Trophoblast cell (in vitro differentiated cells and primary cell): ENCODE measurements around the gene MXI1. TPM values are rescaled to one million over a fixed set of nuclear protein-coding genes. Genes with fewer than 3 reads are reported as not detected.

Experiments
- DNase-seq, 2 donors: peaks; one replicate each; pipeline ENCODE4 v3.0.0-alpha.2; 2016
- H2AFZ ChIP-seq: 2 replicates; pipeline ENCODE4 v1.6.1; 2013; ENCODE audit warnings: low read length, moderate library complexity, mild to moderate bottlenecking; ENCODE audit not compliant: insufficient read depth, poor library complexity
- H2AK5ac ChIP-seq: 2 replicates; pipeline ENCODE4 v1.6.1; 2013; ENCODE audit warnings: mild to moderate bottlenecking, low read length
- H2BK120ac ChIP-seq: 2 replicates; pipeline ENCODE4 v1.6.1; 2013; ENCODE audit warnings: low read length, mild to moderate bottlenecking, moderate library complexity; ENCODE audit not compliant: insufficient read depth, poor library complexity
- H2BK12ac ChIP-seq: 2 replicates; pipeline ENCODE4 v1.6.1; 2013; ENCODE audit warnings: mild to moderate bottlenecking, low read length, moderate library complexity
- H2BK5ac ChIP-seq: 2 replicates; pipeline ENCODE4 v1.6.1; 2013; ENCODE audit warnings: low read length, low read depth, moderate library complexity, mild to moderate bottlenecking; ENCODE audit not compliant: poor library complexity
- H3K14ac ChIP-seq: 2 replicates; pipeline ENCODE4 v1.6.1; 2013; ENCODE audit warnings: mild to moderate bottlenecking, low read length
- H3K18ac ChIP-seq: 2 replicates; pipeline ENCODE4 v1.6.1; 2013; ENCODE audit warnings: mild to moderate bottlenecking, low read length
- H3K23ac ChIP-seq: 2 replicates; pipeline ENCODE4 v1.6.1; 2013; ENCODE audit warnings: low read length
- H3K27ac ChIP-seq: 2 replicates; pipeline ENCODE4 v1.5.1; 2013; ENCODE audit warnings: low read depth, mild to moderate bottlenecking, inconsistent platforms, low read length, moderate library complexity
- H3K27me3 ChIP-seq: 2 replicates; pipeline ENCODE4 v1.6.1; 2013; ENCODE audit warnings: inconsistent platforms, mild to moderate bottlenecking, low read length, moderate library complexity; ENCODE audit not compliant: insufficient read depth
- H3K36me3 ChIP-seq, 2 experiments: 1 replicate in 1 of 2; 2 replicates in 1 of 2; pipeline ENCODE4 v1.6.1; 2013; ENCODE audit warnings: low read length in 2 of 2, mild to moderate bottlenecking in 2 of 2, moderate library complexity in 1 of 2; ENCODE audit not compliant: insufficient read depth in 2 of 2, control insufficient read depth in 1 of 2
- H3K4ac ChIP-seq: 2 replicates; pipeline ENCODE4 v1.6.1; 2013; ENCODE audit warnings: low read depth, mild to moderate bottlenecking, low read length, moderate library complexity
- H3K4me1 ChIP-seq, 2 experiments: 1 replicate in 1 of 2; 2 replicates in 1 of 2; pipeline ENCODE4 v1.6.1; 2013; ENCODE audit warnings: low read length in 2 of 2, mild to moderate bottlenecking in 2 of 2, moderate library complexity in 1 of 2; ENCODE audit not compliant: insufficient read depth in 2 of 2, control insufficient read depth in 1 of 2
- H3K4me2 ChIP-seq: 2 replicates; pipeline ENCODE4 v1.6.1; 2013; ENCODE audit warnings: inconsistent platforms, mild to moderate bottlenecking, low read length, moderate library complexity
- H3K4me3 ChIP-seq: 2 replicates; pipeline ENCODE4 v1.5.1; 2013; ENCODE audit warnings: mild to moderate bottlenecking, low read depth, low read length, inconsistent platforms
- H3K79me1 ChIP-seq: one replicate; pipeline ENCODE4 v1.6.1; 2013; ENCODE audit warnings: low read length
- H3K79me2 ChIP-seq: 2 replicates; pipeline ENCODE4 v1.6.1; 2013; ENCODE audit warnings: low read length, mild to moderate bottlenecking; ENCODE audit not compliant: control insufficient read depth, insufficient read depth, poor library complexity
- H3K9ac ChIP-seq: 2 replicates; pipeline ENCODE4 v1.6.1; 2013; ENCODE audit warnings: mild to moderate bottlenecking, low read length
- H3K9me3 ChIP-seq: 2 replicates; pipeline ENCODE4 v1.6.1; 2013; ENCODE audit warnings: low read depth, mild to moderate bottlenecking, control low read depth, inconsistent platforms, low read length; ENCODE audit not compliant: insufficient read depth
- H4K12ac ChIP-seq: 2 replicates; pipeline ENCODE4 v1.6.1; 2013; ENCODE audit warnings: low read depth, mild to moderate bottlenecking, low read length, moderate library complexity
- H4K8ac ChIP-seq: 2 replicates; pipeline ENCODE4 v1.6.1; 2013; ENCODE audit warnings: low read depth, mild to moderate bottlenecking, low read length, moderate library complexity
- H4K91ac ChIP-seq: one replicate; pipeline ENCODE4 v1.6.1; 2013; ENCODE audit warnings: low read depth, mild to moderate bottlenecking, low read length, moderate library complexity
- WGBS: extraction: QIAGEN DNeasy Blood & Tissue Kit; methylation state at CpG from one replicate; pipeline ENCODE4 v1.1.7; 2013; ENCODE audit warnings: missing lambda C conversion rate; ENCODE audit not compliant: insufficient read length, insufficient coverage; ENCODE audit errors: extremely low coverage; 5-methylcytosine and 5-hydroxymethylcytosine counted together
- polyA plus RNA-seq: library from polyadenylated mRNA; stranded (reverse); fragments of 200-250 nt; gene quantifications from 2 replicates; pipeline ENCODE4 v1.2.3, GENCODE V29; 2013

MXI1 gene
- 8.3 and 8.9 TPM in 2 replicates for polyA plus RNA-seq

- Histone ChIP-seq H3K4ac (no peak within 1 kb of the TSS), H3K23ac (no peak within 1 kb of the TSS), H3K27me3 (no peaks in the 10 kb centered on the region), H3K4me1 (peaks cover 0 to 7% of the 10 kb centered on the region in 2 experiments), H2BK12ac (no peak within 1 kb of the TSS), H4K8ac (peak within 1 kb of the TSS; percentile 17), H3K18ac (peak within 1 kb of the TSS; percentile 41), H2BK5ac (no peak within 1 kb of the TSS), H2AFZ (peak within 1 kb of the TSS; percentile 19), H3K9me3 (no peaks in the 10 kb centered on the region), H3K4me2 (peak within 1 kb of the TSS; percentile 100), H3K27ac (no peak within 1 kb of the TSS), H3K4me3 (peak within 1 kb of the TSS; percentile 74), H4K91ac (no peak within 1 kb of the TSS), H4K12ac (peak within 1 kb of the TSS; percentile 22), H3K9ac (no peak within 1 kb of the TSS), H2AK5ac (no peak within 1 kb of the TSS), H3K79me2 (no peaks in the 10 kb centered on the region), H3K79me1 (peaks cover 2% of the 10 kb centered on the region), H3K14ac (peak within 1 kb of the TSS; percentile 28), H3K36me3 (no peaks in the 10 kb centered on the region), H2BK120ac (no peak within 1 kb of the TSS)
- DNase-seq, result peak; percentile 77 to 83
- no CpG with 5 or more reads among the region's 37 CpGs for WGBS
Observed at GRCh38 chr10:110207011-110207804, at the start of gene MXI1. Gene MXI1 (plus strand): TSS chr10:110207605. CDS start chr10:110207809, 204 bp downstream.

- no peaks in the 10 kb centered on the region for H3K9me3 ChIP-seq
- H3K23ac ChIP-seq, result no peak overlapping the region
Observed at GRCh38 chr10:110158051-110159005, 49.1 kb upstream of the MXI1 start.

DNA sequence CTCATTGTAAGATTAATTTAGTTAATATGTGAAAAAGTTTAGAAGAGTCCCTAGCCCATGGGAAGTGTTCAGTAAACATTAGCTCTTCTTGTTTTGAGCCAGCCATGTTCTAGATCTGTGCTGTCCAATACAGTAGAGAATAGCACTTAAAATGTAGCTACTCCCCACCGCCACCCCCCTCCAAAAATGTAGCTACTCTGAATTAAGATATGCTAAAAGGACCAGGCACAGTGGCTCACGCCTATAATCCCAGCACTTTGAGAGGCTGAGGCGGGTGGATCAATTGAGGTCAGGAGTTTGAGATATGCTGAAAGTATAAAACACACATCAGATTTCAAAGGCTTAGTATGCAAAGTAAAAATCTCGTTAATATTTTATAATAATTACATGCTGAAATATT is 47.3 kb upstream of the MXI1 start:
- no peak overlapping the region for H3K27ac ChIP-seq
- H3K4ac ChIP-seq, result no peak overlapping the region
- H2AFZ ChIP-seq, result no peak overlapping the region
- no peak overlapping the region for H3K14ac ChIP-seq
- no peak overlapping the region for H4K8ac ChIP-seq
- H4K91ac ChIP-seq, result no peak overlapping the region
- H3K27me3 ChIP-seq, result no peaks in the 10 kb centered on the region
- no peak overlapping the region for H2BK5ac ChIP-seq
- peaks cover 9 to 18% of the 10 kb centered on the region in 2 experiments for H3K4me1 ChIP-seq
- H3K18ac ChIP-seq, result no peak overlapping the region
- H3K4me2 ChIP-seq, result no peak overlapping the region
- H3K9ac ChIP-seq, result no peak overlapping the region
- no peak overlapping the region for H3K4me3 ChIP-seq
- DNase-seq, result no peak
- H2BK12ac ChIP-seq, result no peak overlapping the region
- no peak overlapping the region for H3K23ac ChIP-seq
- WGBS, result no CpG with 5 or more reads among the region's 4 CpGs
- no peaks in the 10 kb centered on the region for H3K36me3 ChIP-seq
- no peaks in the 10 kb centered on the region for H3K79me1 ChIP-seq
- H4K12ac ChIP-seq, result no peak overlapping the region
- no peaks in the 10 kb centered on the region for H3K79me2 ChIP-seq
- no peak overlapping the region for H2AK5ac ChIP-seq
- no peak overlapping the region for H2BK120ac ChIP-seq
- no peaks in the 10 kb centered on the region for H3K9me3 ChIP-seq

More at GRCh38 chr10:110158051-110159005, 49.1 kb upstream of the MXI1 start:
- H4K8ac ChIP-seq, result no peak overlapping the region
- no CpG with 5 or more reads among the region's 11 CpGs for WGBS
- H4K91ac ChIP-seq, result no peak overlapping the region
- no peaks in the 10 kb centered on the region for H3K79me2 ChIP-seq
- no peak for DNase-seq
- no peak overlapping the region for H3K4ac ChIP-seq
- H3K36me3 ChIP-seq, result no peaks in the 10 kb centered on the region
- no peak overlapping the region for H3K4me3 ChIP-seq
- H2AFZ ChIP-seq, result peak overlapping the region; percentile 2
- no peaks in the 10 kb centered on the region for H3K79me1 ChIP-seq
- no peak overlapping the region for H2BK5ac ChIP-seq
- H2AK5ac ChIP-seq, result no peak overlapping the region
- no peak overlapping the region for H2BK12ac ChIP-seq
- H4K12ac ChIP-seq, result no peak overlapping the region
- H3K27ac ChIP-seq, result no peak overlapping the region
- H3K27me3 ChIP-seq, result no peaks in the 10 kb centered on the region
- H3K14ac ChIP-seq, result no peak overlapping the region
- peak overlapping the region; percentile 8 for H3K4me2 ChIP-seq
- no peak overlapping the region for H3K18ac ChIP-seq
- H3K9ac ChIP-seq, result no peak overlapping the region
- H2BK120ac ChIP-seq, result no peak overlapping the region
- peaks cover 9 to 14% of the 10 kb centered on the region in 2 experiments for H3K4me1 ChIP-seq

- H4K8ac ChIP-seq, result no peak overlapping the region
- no peaks in the 10 kb centered on the region for H3K9me3 ChIP-seq
- H3K14ac ChIP-seq, result no peak overlapping the region
- no peaks in the 10 kb centered on the region for H3K36me3 ChIP-seq
- no peak overlapping the region for H2BK120ac ChIP-seq
- no peak overlapping the region for H2AK5ac ChIP-seq
- no peak overlapping the region for H3K4me3 ChIP-seq
- peaks cover 9 to 18% of the 10 kb centered on the region in 2 experiments for H3K4me1 ChIP-seq
- H3K23ac ChIP-seq, result no peak overlapping the region
- no peak overlapping the region for H2BK12ac ChIP-seq
- no peak overlapping the region for H3K27ac ChIP-seq
- no peaks in the 10 kb centered on the region for H3K79me1 ChIP-seq
- no peak overlapping the region for H4K12ac ChIP-seq
- H3K9ac ChIP-seq, result no peak overlapping the region
- no peak overlapping the region for H4K91ac ChIP-seq
- H2BK5ac ChIP-seq, result no peak overlapping the region
- DNase-seq, result no peak
- H3K4ac ChIP-seq, result no peak overlapping the region
- no peak overlapping the region for H3K4me2 ChIP-seq
- no peak overlapping the region for H2AFZ ChIP-seq
- H3K27me3 ChIP-seq, result no peaks in the 10 kb centered on the region
- H3K18ac ChIP-seq, result no peak overlapping the region
- no peaks in the 10 kb centered on the region for H3K79me2 ChIP-seq
Observed at GRCh38 chr10:110160522-110160921, 46.9 kb upstream of the MXI1 start.
